HepG2 (cell line): Measurements from ENCODE around the gene PLCZ1. TPM values are rescaled to one million over a fixed set of nuclear protein-coding genes. Genes with fewer than 3 reads are reported as not detected.

Experiments
- ATAC-seq: fragments of 200-7000 bp; cut with Tn5 transposase; 3 replicates; pipeline ENCODE4 v1.9.1; 2020; ENCODE audit warnings: mild to moderate bottlenecking, moderate library complexity
- BruUV-seq: library from RNA; stranded (reverse); fragments of 400-500 nt; replicated peaks from 2 replicates; lab custom pipeline; 2021; lab: Mats Ljungman, UMichigan
- CTCF ChIA-PET: fragments of 300-600 bp; formaldehyde crosslinking; extraction: SDS; loops from one replicate; lab custom pipeline; 2021; ENCODE audit warnings: low total read pairs, inconsistent platforms, low intra/inter-chr PET ratio; lab: Yijun Ruan, JAX
- POLR2A ChIA-PET: fragments of 350-600 bp; sonication (Branson Sonifier 250); formaldehyde crosslinking; loops from one replicate; lab custom pipeline; 2020; ENCODE audit warnings: antibody characterized with exemption, inconsistent platforms; lab: Yijun Ruan, JAX
- DNase-seq: peaks from one replicate; pipeline ENCODE4 v3.0.0-alpha.2; 2015; ENCODE audit warnings: low spot score
- FAIRE-seq: peaks from 3 replicates; lab custom pipeline; 2011; peaks lifted over from hg19 to GRCh38; lab: Jason Lieb, UNC
- H2AFZ ChIP-seq: one replicate; pipeline ENCODE4 v1.6.1; 2011; ENCODE audit warnings: low read length, inconsistent platforms
- H3K27ac ChIP-seq: fragments of 300-600 bp; 3 replicates; pipeline ENCODE4 v1.8.0; 2011; ENCODE audit warnings: mixed run types, mild to moderate bottlenecking, mixed read lengths, low read length, inconsistent platforms; ENCODE audit not compliant: insufficient read depth; ENCODE audit errors: extremely low read length
- H3K27me3 ChIP-seq, 2 experiments: fragments of 200-600 bp in 1 of 2; 2 replicates in 1 of 2; 3 replicates in 1 of 2; pipeline versions ENCODE4 v1.6.0 to v1.8.0; 2011; ENCODE audit warnings: low read length in 2 of 2, mild to moderate bottlenecking in 2 of 2, moderate library complexity in 2 of 2, inconsistent platforms in 1 of 2; ENCODE audit not compliant: insufficient read depth in 2 of 2, control insufficient read depth in 1 of 2
- H3K36me3 ChIP-seq, 2 experiments: fragments of 200-600 bp in 1 of 2; replicated peaks in 1 of 2; 2 replicates in 1 of 2; 3 replicates in 1 of 2; pipeline versions ENCODE4 v1.5.1 to v1.8.0; 2011; ENCODE audit warnings: low read length in 2 of 2, inconsistent platforms in 1 of 2; ENCODE audit not compliant: insufficient read depth in 2 of 2, control insufficient read depth in 1 of 2
- H3K4me1 ChIP-seq: 2 replicates; pipeline ENCODE4 v1.5.1; 2012; ENCODE audit warnings: low read length, inconsistent platforms; ENCODE audit not compliant: insufficient read depth
- H3K4me2 ChIP-seq: 2 replicates; pipeline ENCODE4 v1.6.0; 2011; ENCODE audit warnings: low read depth, low read length, inconsistent platforms
- H3K4me3 ChIP-seq, 3 experiments: fragments of 200-600 bp in 1 of 3; sonication (generic), shearing (Covaris generic) in 1 of 3; replicated peaks in 1 of 3; 2 replicates each; pipeline ENCODE4 v1.5.1; 2011 to 2016; ENCODE audit warnings: low read length in 3 of 3, inconsistent platforms in 2 of 3, low read depth in 2 of 3, mild to moderate bottlenecking in 2 of 3, control low read depth in 1 of 3, mixed read lengths in 1 of 3; ENCODE audit not compliant: insufficient read depth in 1 of 3
- H3K79me2 ChIP-seq: one replicate; pipeline ENCODE4 v1.6.1; 2011; ENCODE audit warnings: low read length, inconsistent platforms; ENCODE audit not compliant: insufficient read depth
- H3K9ac ChIP-seq: 2 replicates; pipeline ENCODE4 v1.6.0; 2011; ENCODE audit warnings: mild to moderate bottlenecking, low read depth, low read length, inconsistent platforms; ENCODE audit not compliant: insufficient read depth
- H3K9me3 ChIP-seq: 2 replicates; pipeline ENCODE4 v1.5.1; 2012; ENCODE audit warnings: mild to moderate bottlenecking, low read length
- H4K20me1 ChIP-seq: 2 replicates; pipeline ENCODE4 v1.6.0; 2011; ENCODE audit warnings: inconsistent platforms, mild to moderate bottlenecking, low read length, moderate library complexity; ENCODE audit not compliant: insufficient read depth
- ATF3 ChIP-seq: sonication (generic); formaldehyde crosslinking; IDR thresholded peaks from 2 replicates; pipeline ENCODE4 v1.4.0; 2020; ENCODE audit warnings: missing genetic modification reagents
- CCAR2 ChIP-seq: fragments of 200-400 bp; formaldehyde crosslinking; optimal IDR thresholded peaks from 2 replicates; pipeline ENCODE3; 2018; ENCODE audit warnings: low read depth, mild to moderate bottlenecking, low read length, moderate library complexity
- CERS6 ChIP-seq: sonication (generic); formaldehyde crosslinking; IDR thresholded peaks from 2 replicates; pipeline ENCODE4 v1.5.0; 2020; ENCODE audit warnings: missing genetic modification reagents
- HIVEP1 ChIP-seq: sonication (generic); formaldehyde crosslinking; IDR thresholded peaks from 2 replicates; pipeline ENCODE4 v1.4.0; 2020; ENCODE audit warnings: mild to moderate bottlenecking, missing genetic modification reagents
- MTF1 ChIP-seq: sonication (generic); formaldehyde crosslinking; IDR thresholded peaks from 2 replicates; pipeline ENCODE4 v1.5.0; 2020; ENCODE audit warnings: missing genetic modification reagents
- NFRKB ChIP-seq: fragments of 450-650 bp; IDR thresholded peaks from 2 replicates; pipeline ENCODE4 v1.6.1; 2017
- NR2F6 ChIP-seq, 2 experiments: IDR thresholded peaks; 2 replicates each; pipeline ENCODE4 v1.6.1; 2016; ENCODE audit warnings: antibody characterized with exemption in 1 of 2, mild to moderate bottlenecking in 1 of 2
- POLR2A ChIP-seq, 2 experiments: IDR thresholded peaks; 2 replicates each; pipeline ENCODE4 v1.6.1; 2011; ENCODE audit warnings: low read depth in 2 of 2, low read length in 2 of 2, mild to moderate bottlenecking in 1 of 2, moderate library complexity in 1 of 2; ENCODE audit not compliant: insufficient read depth in 1 of 2
- SMAD1 ChIP-seq: sonication (generic); formaldehyde crosslinking; IDR thresholded peaks from 2 replicates; pipeline ENCODE4 v1.4.0; 2020; ENCODE audit warnings: missing genetic modification reagents, low read depth, mild to moderate bottlenecking, borderline replicate concordance
- ZBTB3 ChIP-seq: sonication (generic); formaldehyde crosslinking; IDR thresholded peaks from 2 replicates; pipeline ENCODE4 v1.4.0; 2020; ENCODE audit warnings: low read depth, mild to moderate bottlenecking, moderate library complexity, missing genetic modification reagents, borderline replicate concordance
- ZEB1 ChIP-seq: IDR thresholded peaks from 2 replicates; pipeline ENCODE4 v1.6.1; 2012; ENCODE audit warnings: mild to moderate bottlenecking, low read depth, inconsistent platforms; ENCODE audit not compliant: insufficient replicate concordance
- WGBS: methylation state at CpG from one replicate; pipeline ENCODE4 v1.1.6; 2017; ENCODE audit warnings: low lambda C conversion rate; 5-methylcytosine and 5-hydroxymethylcytosine counted together
- in situ Hi-C: cut with HindIII; loops from 2 replicates; pipeline ENCODE4 v1.10.0; 2017; ENCODE audit warnings: low pct_unique_long_range_greater_than_20kb; ENCODE audit not compliant: extremely low pct_ligation_motif_present
- intact Hi-C: fragments of 100-400 bp; cut with micrococcal nuclease; formaldehyde crosslinking; loops from one replicate; pipeline ENCODE4 v1.10.0; 2022; ENCODE audit not compliant: unreplicated experiment
- polyA plus RNA-seq, 8 experiments: library from polyadenylated mRNA; depleted of rRNA in 3 of 8; stranded (reverse) in 7 of 8; unstranded in 1 of 8; fragments of >200 nt; fragmentation: Illumina TruSeq in 4 of 8; extraction: Trizol in 4 of 8; gene quantifications; 2 replicates each; pipeline versions ENCODE4 v1.2.1 to v1.2.3, GENCODE V29; 2011 to 2016; ENCODE audit warnings: low read depth in 4 of 8, missing spikeins in 1 of 8, mixed read lengths in 1 of 8; ENCODE audit not compliant: insufficient read depth in 1 of 8
- total RNA-seq, 5 experiments: library from RNA; depleted of rRNA; stranded (reverse); fragments of >200 nt; fragmentation: Illumina TruSeq; extraction: Trizol; gene quantifications; 2 replicates each; pipeline ENCODE4 v1.2.3, GENCODE V29; 2016; ENCODE audit warnings: low read depth in 1 of 5

Gene PLCZ1
- total and polyA plus RNA-seq, 2 of the 13 experiments (the other 11 are each of a cell fraction or from before 2014, with no cell fraction given), result not detected

GRCh38 chr12:18703911-18704310, 33.9 kb downstream of the PLCZ1 start:
- in situ Hi-C loops, result no loop called here
- H3K4me3 ChIP-seq, result no peak overlapping the region
- ChIA-PET CTCF (no interaction called here), POLR2A (no interaction called here)
- no peaks in the 10 kb centered on the region for H3K27me3 ChIP-seq
- TF ChIP-seq ZBTB3 (CRISPR knock-in tag) (no peak), CCAR2 (no peak), ATF3 (CRISPR knock-in tag) (no peak), SMAD1 (CRISPR knock-in tag) (no peak), HIVEP1 (CRISPR knock-in tag) (no peak), MTF1 (CRISPR knock-in tag) (no peak), NR2F6 (IDR thresholded peaks at IDR 0.05) (no peak), NR2F6 (CRISPR knock-in tag; IDR thresholded peaks at IDR 0.05) (no peak), ZEB1 (no peak), NFRKB (no peak), CERS6 (CRISPR knock-in tag) (no peak), POLR2A (IDR thresholded peaks at IDR 0.05; ENCODE audit: insufficient read depth in 1 of 2, low read depth in 2 of 2, low read length in 2 of 2) (no peak)
- no peak overlapping the region for H3K27ac ChIP-seq
- H3K4me1 ChIP-seq, result no peaks in the 10 kb centered on the region
- ATAC-seq (no peak), FAIRE-seq (no peak), DNase-seq (no peak)
- 2% methylated on average over 2 of the region's 2 CpGs for WGBS
- no peaks in the 10 kb centered on the region for H4K20me1 ChIP-seq
- H2AFZ ChIP-seq, result no peak overlapping the region
- intact Hi-C loops, result no loop called here
- H3K36me3 ChIP-seq, result no peaks in the 10 kb centered on the region
- no peak overlapping the region for H3K4me2 ChIP-seq
- no peaks in the 10 kb centered on the region for H3K79me2 ChIP-seq
- H3K9ac ChIP-seq, result no peak overlapping the region
- peaks cover 6% of the 10 kb centered on the region; the same call in 1 of the 2 replicates for H3K9me3 ChIP-seq
- BruUV-seq, result no TSS peak
